WTC11 (cell line): ENCODE measurements around the gene F13A1. TPM values are rescaled to one million over a fixed set of nuclear protein-coding genes. Genes with fewer than 3 reads are reported as not detected.
A peak's percentile ranks its signal among the peaks of the same experiment; 100 is the strongest.

ENCODE experiments used
- ATAC-seq: fragments of 200-7000 bp; cut with Tn5 transposase; 2 replicates; pipeline ENCODE4 v1.10.0; 2021; ENCODE audit warnings: mild to moderate bottlenecking, moderate library complexity
- CTCF ChIA-PET: fragments of 300-600 bp; sonication (Branson Sonifier 250); formaldehyde crosslinking; loops from one replicate; lab custom pipeline; 2021; ENCODE audit warnings: antibody characterized with exemption; lab: Charles Lee
- POLR2A ChIA-PET: fragments of 350-600 bp; sonication (Branson Sonifier 250); formaldehyde crosslinking; loops from one replicate; lab custom pipeline; 2021; ENCODE audit warnings: antibody characterized with exemption; lab: Charles Lee
- DNase-seq: peaks from one replicate; pipeline ENCODE4 v3.0.0; 2021; ENCODE audit warnings: low spot score
- H3K27ac Mint-ChIP-seq: 2 replicates; pipeline ENCODE4 v1.8.0; 2021; ENCODE audit warnings: mixed read lengths
- H3K27me3 Mint-ChIP-seq: 2 replicates; pipeline ENCODE4 v1.8.0; 2021; ENCODE audit warnings: low read depth, mild to moderate bottlenecking, moderate library complexity, mixed read lengths
- H3K36me3 Mint-ChIP-seq: 2 replicates; pipeline ENCODE4 v1.8.0; 2021; ENCODE audit warnings: mixed read lengths
- H3K4me1 Mint-ChIP-seq: 2 replicates; pipeline ENCODE4 v1.8.0; 2022; ENCODE audit warnings: mixed read lengths
- H3K4me3 Mint-ChIP-seq: 2 replicates; pipeline ENCODE4 v1.8.0; 2021; ENCODE audit warnings: mild to moderate bottlenecking, moderate library complexity, mixed read lengths
- H3K9me3 Mint-ChIP-seq: 2 replicates; pipeline ENCODE4 v1.8.0; 2021; ENCODE audit warnings: mixed read lengths
- ARID4B ChIP-seq: sonication (generic); formaldehyde crosslinking; IDR thresholded peaks from 2 replicates; pipeline ENCODE4 v1.8.0; 2023; ENCODE audit warnings: missing genetic modification reagents, mild to moderate bottlenecking, borderline replicate concordance
- FOXK1 ChIP-seq: sonication (generic); formaldehyde crosslinking; IDR thresholded peaks from 2 replicates; pipeline ENCODE4 v1.8.0; 2022; ENCODE audit warnings: mild to moderate bottlenecking, moderate library complexity, missing genetic modification reagents
- JAZF1 ChIP-seq: fragments of 250-450 bp; sonication (Bioruptor Pico); IDR thresholded peaks from 2 replicates; pipeline ENCODE4 v1.9.0; 2021; ENCODE audit warnings: moderate library complexity, mild to moderate bottlenecking, inconsistent platforms
- NR2C2 ChIP-seq: sonication (generic); formaldehyde crosslinking; IDR thresholded peaks from 2 replicates; pipeline ENCODE4 v1.8.0; 2022; ENCODE audit warnings: mild to moderate bottlenecking, missing genetic modification reagents
- OVOL2 ChIP-seq: fragments of 250-450 bp; sonication (Bioruptor Pico); IDR thresholded peaks from 2 replicates; pipeline ENCODE4 v1.9.0; 2021; ENCODE audit warnings: mild to moderate bottlenecking, borderline replicate concordance
- SMAD3 ChIP-seq: sonication (generic); formaldehyde crosslinking; IDR thresholded peaks from 2 replicates; pipeline ENCODE4 v1.8.0; 2022; ENCODE audit warnings: missing genetic modification reagents, mild to moderate bottlenecking, borderline replicate concordance
- STAT6 ChIP-seq: sonication (generic); formaldehyde crosslinking; conservative IDR thresholded peaks from 2 replicates; pipeline ENCODE4 v1.8.1; 2023; ENCODE audit warnings: mild to moderate bottlenecking, low read depth, missing genetic modification reagents, moderate library complexity
- TEAD1 ChIP-seq: sonication (generic); formaldehyde crosslinking; IDR thresholded peaks from 2 replicates; pipeline ENCODE4 v1.8.0; 2022; ENCODE audit warnings: mild to moderate bottlenecking, missing genetic modification reagents
- ZBTB21 ChIP-seq: sonication (generic); formaldehyde crosslinking; IDR thresholded peaks from 2 replicates; pipeline ENCODE4 v1.8.1; 2023; ENCODE audit warnings: mild to moderate bottlenecking, missing genetic modification reagents, borderline replicate concordance
- ZNF425 ChIP-seq: fragments of 250-450 bp; sonication (Bioruptor Pico); conservative IDR thresholded peaks from 2 replicates; pipeline ENCODE4 v1.9.0; 2021; ENCODE audit warnings: mild to moderate bottlenecking
- total RNA-seq: library from RNA; stranded (reverse); gene quantifications from 3 replicates; pipeline ENCODE4 v1.2.3, GENCODE V29; 2021
- TF ChIP-seq, protein P1 (sequence below): sonication (generic); formaldehyde crosslinking; IDR thresholded peaks from 2 replicates; pipeline ENCODE4 v1.8.1; 2022; ENCODE audit warnings: low read depth, missing genetic modification reagents, borderline replicate concordance
- TF ChIP-seq, protein P2 (sequence below): sonication (generic); formaldehyde crosslinking; IDR thresholded peaks from 2 replicates; pipeline ENCODE4 v1.8.1; 2022; ENCODE audit warnings: mild to moderate bottlenecking, missing genetic modification reagents, moderate library complexity, borderline replicate concordance
- TF ChIP-seq, protein P3 (sequence below): sonication (generic); formaldehyde crosslinking; IDR thresholded peaks from 2 replicates; pipeline ENCODE4 v1.8.0; 2022; ENCODE audit warnings: missing genetic modification reagents
- TF ChIP-seq, protein P4 (sequence below): fragments of 250-450 bp; sonication (Bioruptor Pico); IDR thresholded peaks from 2 replicates; pipeline ENCODE4 v1.9.0; 2021; ENCODE audit warnings: mild to moderate bottlenecking
- TF ChIP-seq, protein P5 (sequence below): sonication (generic); formaldehyde crosslinking; conservative IDR thresholded peaks from 2 replicates; pipeline ENCODE4 v1.8.1; 2022; ENCODE audit warnings: mild to moderate bottlenecking, missing genetic modification reagents

F13A1 gene
- total RNA-seq, 1 experiment from 2014 or later: 1.0 TPM

GRCh38 chr6:6234963-6235362, 85.5 kb downstream of the F13A1 start (continued):
- TF ChIP-seq, protein P1, sequence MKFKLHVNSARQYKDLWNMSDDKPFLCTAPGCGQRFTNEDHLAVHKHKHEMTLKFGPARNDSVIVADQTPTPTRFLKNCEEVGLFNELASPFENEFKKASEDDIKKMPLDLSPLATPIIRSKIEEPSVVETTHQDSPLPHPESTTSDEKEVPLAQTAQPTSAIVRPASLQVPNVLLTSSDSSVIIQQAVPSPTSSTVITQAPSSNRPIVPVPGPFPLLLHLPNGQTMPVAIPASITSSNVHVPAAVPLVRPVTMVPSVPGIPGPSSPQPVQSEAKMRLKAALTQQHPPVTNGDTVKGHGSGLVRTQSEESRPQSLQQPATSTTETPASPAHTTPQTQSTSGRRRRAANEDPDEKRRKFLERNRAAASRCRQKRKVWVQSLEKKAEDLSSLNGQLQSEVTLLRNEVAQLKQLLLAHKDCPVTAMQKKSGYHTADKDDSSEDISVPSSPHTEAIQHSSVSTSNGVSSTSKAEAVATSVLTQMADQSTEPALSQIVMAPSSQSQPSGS: no peak
- no peak for TF ChIP-seq FOXK1 (CRISPR knock-in tag)
- TF ChIP-seq NR2C2: no peak

GRCh38 chr6:6230286-6230685, 90.2 kb downstream of the F13A1 start:
- H3K27ac Mint-ChIP-seq: no peak overlapping the region
- no peaks in the 10 kb centered on the region for H3K36me3 Mint-ChIP-seq
- ChIA-PET CTCF (interaction anchor here (1.5 kb wide), 1 partner anchor 8 kb away, joined by 8 read pairs; no protein-coding TSS in a partner anchor), POLR2A (no interaction called here)
- H3K4me3 Mint-ChIP-seq: no peak overlapping the region
- ATAC-seq (peak; percentile 44), DNase-seq (no peak)
- H3K4me1 Mint-ChIP-seq: peaks cover 7% of the 10 kb centered on the region
- H3K9me3 Mint-ChIP-seq: peaks cover 5% of the 10 kb centered on the region; the same call in 1 of the 2 replicates
- TF ChIP-seq, protein P2, sequence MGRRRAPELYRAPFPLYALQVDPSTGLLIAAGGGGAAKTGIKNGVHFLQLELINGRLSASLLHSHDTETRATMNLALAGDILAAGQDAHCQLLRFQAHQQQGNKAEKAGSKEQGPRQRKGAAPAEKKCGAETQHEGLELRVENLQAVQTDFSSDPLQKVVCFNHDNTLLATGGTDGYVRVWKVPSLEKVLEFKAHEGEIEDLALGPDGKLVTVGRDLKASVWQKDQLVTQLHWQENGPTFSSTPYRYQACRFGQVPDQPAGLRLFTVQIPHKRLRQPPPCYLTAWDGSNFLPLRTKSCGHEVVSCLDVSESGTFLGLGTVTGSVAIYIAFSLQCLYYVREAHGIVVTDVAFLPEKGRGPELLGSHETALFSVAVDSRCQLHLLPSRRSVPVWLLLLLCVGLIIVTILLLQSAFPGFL: no peak
- TF ChIP-seq OVOL2 (CRISPR knock-in tag): no peak
- TF ChIP-seq STAT6 (CRISPR knock-in tag): no peak
- no peak for TF ChIP-seq ZNF425
- no peak for TF ChIP-seq SMAD3 (CRISPR knock-in tag)
- no peak for TF ChIP-seq ARID4B (CRISPR knock-in tag)
- TF ChIP-seq, protein P3, sequence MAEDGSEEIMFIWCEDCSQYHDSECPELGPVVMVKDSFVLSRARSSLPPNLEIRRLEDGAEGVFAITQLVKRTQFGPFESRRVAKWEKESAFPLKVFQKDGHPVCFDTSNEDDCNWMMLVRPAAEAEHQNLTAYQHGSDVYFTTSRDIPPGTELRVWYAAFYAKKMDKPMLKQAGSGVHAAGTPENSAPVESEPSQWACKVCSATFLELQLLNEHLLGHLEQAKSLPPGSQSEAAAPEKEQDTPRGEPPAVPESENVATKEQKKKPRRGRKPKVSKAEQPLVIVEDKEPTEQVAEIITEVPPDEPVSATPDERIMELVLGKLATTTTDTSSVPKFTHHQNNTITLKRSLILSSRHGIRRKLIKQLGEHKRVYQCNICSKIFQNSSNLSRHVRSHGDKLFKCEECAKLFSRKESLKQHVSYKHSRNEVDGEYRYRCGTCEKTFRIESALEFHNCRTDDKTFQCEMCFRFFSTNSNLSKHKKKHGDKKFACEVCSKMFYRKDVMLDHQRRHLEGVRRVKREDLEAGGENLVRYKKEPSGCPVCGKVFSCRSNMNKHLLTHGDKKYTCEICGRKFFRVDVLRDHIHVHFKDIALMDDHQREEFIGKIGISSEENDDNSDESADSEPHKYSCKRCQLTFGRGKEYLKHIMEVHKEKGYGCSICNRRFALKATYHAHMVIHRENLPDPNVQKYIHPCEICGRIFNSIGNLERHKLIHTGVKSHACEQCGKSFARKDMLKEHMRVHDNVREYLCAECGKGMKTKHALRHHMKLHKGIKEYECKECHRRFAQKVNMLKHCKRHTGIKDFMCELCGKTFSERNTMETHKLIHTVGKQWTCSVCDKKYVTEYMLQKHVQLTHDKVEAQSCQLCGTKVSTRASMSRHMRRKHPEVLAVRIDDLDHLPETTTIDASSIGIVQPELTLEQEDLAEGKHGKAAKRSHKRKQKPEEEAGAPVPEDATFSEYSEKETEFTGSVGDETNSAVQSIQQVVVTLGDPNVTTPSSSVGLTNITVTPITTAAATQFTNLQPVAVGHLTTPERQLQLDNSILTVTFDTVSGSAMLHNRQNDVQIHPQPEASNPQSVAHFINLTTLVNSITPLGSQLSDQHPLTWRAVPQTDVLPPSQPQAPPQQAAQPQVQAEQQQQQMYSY (CRISPR knock-in tag): no peak
- no peak for TF ChIP-seq ZBTB21
- TF ChIP-seq TEAD1 (CRISPR knock-in tag): no peak
- TF ChIP-seq, protein P4, sequence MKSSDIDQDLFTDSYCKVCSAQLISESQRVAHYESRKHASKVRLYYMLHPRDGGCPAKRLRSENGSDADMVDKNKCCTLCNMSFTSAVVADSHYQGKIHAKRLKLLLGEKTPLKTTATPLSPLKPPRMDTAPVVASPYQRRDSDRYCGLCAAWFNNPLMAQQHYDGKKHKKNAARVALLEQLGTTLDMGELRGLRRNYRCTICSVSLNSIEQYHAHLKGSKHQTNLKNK (CRISPR knock-in tag): no peak
- TF ChIP-seq, protein P5, sequence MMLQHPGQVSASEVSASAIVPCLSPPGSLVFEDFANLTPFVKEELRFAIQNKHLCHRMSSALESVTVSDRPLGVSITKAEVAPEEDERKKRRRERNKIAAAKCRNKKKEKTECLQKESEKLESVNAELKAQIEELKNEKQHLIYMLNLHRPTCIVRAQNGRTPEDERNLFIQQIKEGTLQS (CRISPR knock-in tag): no peak
- no peak for TF ChIP-seq JAZF1 (CRISPR knock-in tag)
- H3K27me3 Mint-ChIP-seq: no peaks in the 10 kb centered on the region; the same call in 1 of the 2 replicates
